HS-27A (cell line): ENCODE measurements around the gene IPO11.
A peak's percentile ranks its signal among the peaks of the same experiment; 100 is the strongest.

Experiments used
- DNase-seq: peaks from one replicate; pipeline ENCODE4 v3.0.0-alpha.2; 2012; ENCODE audit warnings: low read depth, missing footprints

The IPO11 gene

DNA sequence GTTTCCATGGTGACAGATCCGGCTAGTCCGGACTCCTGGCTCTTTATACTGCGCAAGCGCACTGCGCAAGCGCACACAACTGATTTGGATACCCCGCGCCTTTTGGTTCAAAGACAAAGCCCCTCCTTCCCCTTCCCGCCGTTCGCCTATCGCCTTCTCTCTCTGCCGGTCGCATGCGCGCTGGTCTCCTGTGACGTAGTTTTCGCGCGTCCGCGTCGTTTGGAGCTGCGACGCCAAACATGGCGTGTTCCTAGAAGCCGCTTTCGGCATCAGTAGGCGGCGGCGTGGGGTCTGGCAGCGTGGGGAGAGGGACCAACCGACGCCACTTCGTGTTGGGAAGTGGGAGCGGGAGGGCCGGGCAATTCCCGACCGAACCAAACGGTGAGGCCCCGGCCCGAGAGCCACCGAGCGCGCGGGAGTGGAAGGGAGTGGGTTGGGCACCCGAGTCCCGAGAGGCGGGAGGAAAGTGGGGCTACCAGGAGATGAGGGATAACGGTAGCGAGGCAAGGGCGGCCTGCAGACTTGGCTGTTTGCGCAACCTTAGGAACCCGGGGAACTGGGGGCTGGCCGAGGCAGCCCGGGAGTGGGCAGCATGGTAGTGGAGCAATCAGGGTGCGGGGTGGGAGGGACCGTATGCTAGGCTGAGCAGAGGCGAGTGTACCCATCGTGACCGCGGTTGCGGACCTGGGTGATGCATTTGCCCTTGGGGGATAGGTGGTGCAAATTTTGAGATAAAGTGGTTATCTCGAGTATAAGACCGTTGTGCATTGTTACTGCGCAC lies at the start of gene IPO11:
Gene IPO11 (plus strand): TSS at position 215 of the 781 bp plus-strand sequence. CDS start 24,517 bp downstream, outside the sequence.
- peak; percentile 84 for DNase-seq

DNA sequence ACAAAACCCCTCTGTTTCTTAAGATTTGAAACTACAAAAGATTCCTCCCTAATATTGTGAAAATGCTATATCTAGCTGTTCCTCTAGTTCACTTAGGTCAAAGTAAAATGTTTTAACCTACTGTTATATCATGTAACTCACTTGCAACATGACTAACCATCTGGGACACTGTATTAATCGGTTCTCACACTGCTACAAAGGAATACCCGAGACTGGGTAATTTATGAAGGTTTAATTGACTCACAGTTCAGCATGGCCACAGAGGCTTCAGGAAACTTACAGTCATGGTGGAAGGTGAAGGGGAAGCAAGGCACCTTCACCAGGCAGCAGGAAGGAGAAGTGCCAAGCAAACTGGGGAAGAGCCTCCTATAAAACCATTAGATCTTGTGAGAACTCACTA lies 43.5 kb upstream of the IPO11 start:
- no peak for DNase-seq

DNA sequence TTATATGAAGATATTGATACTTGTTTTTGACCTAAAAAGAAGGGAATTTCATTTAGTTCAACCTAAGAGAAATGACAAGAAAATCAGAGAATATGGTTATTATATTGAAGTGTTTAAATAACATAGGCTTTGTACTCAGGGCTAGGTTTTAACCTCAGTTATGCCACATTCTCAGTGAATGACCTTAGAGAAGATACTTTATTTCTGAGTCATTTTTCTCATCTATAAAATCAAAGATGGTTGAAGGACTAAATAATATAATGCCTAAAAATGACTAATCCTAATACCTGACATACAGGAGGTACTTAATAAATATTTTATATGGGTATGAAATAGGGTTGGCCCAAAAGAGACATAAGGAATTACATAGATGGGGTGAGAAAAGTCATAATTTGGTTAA lies 41.2 kb upstream of the IPO11 start:
- DNase-seq: no peak

DNA sequence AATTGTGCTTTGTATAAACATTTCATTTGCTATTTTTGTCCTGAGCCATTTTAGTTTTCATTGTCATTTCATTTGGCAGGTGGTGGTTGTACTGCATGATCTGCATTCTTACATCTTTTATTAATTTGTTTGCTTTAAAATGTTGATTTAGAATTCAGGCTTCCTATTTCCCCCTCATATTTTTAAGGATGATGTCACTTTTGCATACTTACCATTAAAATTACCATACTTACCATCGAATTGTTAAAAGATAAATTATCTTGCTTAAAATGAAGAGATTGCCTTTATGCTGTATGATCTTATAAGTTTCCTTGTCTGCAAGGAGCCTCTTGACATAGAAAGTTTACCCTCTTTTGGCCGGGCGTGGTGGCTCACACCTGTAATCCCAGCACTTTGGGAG lies 40.0 kb upstream of the IPO11 start:
- DNase-seq: no peak

DNA sequence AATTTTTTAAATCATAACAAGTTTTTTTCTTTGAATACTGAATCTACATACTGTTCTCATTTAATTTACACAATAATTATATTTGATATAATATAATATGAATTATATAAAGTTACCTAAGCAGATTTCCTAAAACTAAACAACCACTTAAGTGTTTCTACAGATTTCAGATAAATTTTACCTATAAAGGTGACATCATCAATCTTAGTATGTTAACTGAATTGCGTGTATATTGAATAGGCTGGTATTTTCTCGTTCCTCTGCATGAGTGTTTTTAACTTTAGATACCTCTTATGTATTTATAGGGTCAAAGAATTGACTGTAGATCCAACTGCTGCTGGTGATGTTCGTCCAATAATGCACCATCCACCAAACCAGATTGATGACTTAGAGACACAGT lies 39.2 kb upstream of the IPO11 start:
- no peak for DNase-seq

DNA sequence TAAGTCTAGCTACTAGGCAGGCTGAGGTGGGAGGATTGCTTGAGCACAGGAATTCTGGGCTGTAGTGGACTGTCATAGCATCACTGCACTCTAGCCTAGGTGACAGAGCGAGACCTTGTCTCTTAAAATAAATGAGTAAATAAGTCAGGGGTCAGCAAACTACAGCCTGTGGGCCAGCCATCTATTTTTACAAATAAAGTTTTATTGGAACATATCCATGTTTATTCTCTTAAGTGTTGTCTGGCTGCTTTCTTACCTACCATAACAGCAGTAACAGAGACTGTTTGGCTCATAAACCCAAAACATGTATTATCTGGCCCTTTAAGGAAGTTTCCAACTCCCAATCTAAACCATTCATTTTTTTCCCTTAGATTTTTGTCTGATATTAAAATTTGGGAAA lies 38.5 kb upstream of the IPO11 start:
- DNase-seq: no peak

DNA sequence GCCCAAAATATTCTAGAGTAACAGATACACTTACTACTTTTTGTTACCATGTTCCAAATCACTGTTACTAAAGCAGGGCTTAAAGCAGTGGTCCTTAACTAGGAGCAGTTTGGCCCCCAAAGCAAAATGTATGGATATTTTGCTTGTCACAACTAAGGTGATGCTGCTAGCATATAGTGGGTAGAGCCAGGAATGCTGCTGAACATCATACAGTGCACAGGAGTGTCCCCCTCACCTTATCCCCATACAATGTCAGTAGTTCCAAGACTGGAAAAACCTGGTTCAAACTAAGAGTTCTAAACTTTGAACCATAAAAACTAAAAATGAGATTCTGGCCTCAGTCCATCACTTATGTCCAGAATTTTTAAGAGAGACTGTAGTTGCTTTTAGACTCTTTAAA lies 36.9 kb upstream of the IPO11 start:
- no peak for DNase-seq

DNA sequence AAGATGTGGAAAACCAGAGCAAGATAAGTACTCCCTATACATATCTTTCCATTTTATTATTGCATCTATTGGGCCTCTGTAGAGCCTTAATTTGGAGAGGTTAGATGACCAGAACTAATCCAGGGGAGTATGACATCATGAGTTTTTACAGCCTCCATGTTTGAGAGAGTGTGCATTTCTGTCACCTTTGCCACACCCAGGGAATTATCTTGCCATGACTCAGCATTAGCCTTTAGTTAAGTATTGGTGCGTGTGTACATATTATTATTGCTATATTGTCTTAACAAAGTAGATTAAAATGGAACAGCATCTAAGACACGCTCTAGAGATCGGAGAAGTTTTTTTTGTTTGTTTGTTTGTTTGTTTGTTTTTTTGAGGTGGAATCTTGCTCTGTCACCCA lies 36.5 kb upstream of the IPO11 start:
- no peak for DNase-seq

DNA sequence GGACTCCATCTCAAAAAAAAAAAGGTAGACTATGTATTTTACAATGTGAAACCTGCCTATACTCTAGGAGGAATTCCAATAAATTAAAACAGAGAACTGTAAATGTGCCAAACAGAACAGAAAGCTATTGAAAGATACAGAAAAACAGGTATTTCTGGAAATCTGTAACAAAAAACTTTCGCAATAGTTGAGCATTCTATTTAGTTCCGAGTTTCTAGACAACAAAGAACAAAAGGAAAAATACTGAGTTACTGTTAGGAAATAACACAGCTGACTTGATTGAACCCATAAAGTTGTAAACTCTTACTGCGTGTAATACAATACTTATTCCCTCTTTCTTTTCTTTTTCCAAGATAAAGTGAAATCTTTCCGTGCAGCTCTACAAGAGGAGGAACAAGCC lies 27.4 kb upstream of the IPO11 start:
- no peak for DNase-seq

DNA sequence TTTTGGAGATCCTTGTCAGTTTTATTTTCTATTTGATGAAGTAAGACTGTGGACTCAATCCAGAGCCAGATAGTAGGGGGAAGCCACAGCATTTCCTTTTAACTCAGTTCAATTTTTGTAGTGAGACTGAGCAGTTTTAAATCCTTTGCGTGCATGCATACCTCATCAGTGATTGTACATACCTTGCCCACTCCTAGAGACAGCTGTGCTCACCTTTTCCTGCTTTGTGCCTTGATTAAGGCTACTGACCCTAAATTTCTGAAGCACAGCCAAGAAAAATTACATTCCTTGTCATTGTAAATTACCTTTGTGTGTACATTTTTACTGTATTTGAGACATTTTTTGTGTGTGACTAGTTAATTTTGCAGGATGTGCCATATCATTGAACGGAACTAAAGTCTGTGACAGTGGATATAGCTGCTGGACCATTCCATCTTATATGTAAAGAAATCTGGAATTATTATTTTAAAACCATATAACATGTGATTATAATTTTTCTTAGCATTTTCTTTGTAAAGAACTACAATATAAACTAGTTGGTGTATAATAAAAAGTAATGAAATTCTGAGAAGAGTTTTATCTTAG lies 26.7 kb upstream of the IPO11 start:
- DNase-seq: no peak

DNA sequence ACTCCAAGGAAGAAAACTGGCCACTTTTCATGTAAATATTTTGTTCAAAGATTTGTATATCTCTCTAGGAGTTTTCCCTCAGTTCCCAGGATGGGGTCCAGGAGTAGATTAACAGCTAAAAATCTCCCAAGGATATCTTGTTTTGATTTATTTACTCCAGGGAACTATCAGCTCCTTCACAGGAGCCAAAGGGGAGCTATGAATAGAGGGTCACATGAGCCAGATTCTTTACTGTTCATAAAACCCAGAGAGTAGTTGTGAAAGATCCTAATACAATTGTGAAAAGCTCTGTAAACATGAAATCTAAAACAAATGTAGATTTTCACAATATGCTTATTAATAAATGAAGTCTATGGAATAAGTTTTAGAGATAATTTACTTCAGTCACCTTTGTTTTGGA lies 25.7 kb upstream of the IPO11 start:
- no peak for DNase-seq

DNA sequence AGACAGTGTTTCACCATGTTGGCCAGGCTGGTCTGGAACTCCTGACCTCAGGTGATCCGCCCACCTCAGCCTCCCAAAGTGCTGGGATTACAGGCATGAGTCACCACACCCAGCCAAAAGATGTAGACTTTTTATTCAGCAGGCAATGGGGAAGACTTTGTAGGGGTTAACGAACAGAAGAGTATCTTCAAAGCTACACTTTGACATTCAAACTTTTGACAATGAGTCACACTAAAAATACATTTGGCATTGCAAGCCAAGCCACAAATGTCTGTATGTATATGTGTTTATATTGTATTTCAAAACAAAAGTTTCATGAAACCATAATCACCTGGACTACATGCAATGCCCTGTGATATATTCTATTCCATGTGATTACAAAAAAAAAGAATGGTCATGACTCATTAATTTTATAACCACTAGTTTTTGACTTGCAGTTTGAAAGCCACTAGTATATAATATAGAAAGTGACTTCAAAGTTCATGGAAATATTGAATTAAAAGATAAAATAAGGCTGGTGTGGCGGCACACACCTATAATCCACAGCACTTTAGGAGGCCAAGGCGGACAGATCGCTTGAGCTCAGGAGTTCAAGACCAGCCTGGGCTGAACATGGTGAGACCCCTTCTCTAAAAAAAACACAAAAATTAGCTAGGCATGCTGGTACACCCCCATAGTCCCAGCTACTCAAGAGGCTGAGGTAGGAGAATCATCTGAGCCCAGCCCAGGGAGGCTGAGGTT lies 17.2 kb upstream of the IPO11 start:
- DNase-seq: no peak

DNA sequence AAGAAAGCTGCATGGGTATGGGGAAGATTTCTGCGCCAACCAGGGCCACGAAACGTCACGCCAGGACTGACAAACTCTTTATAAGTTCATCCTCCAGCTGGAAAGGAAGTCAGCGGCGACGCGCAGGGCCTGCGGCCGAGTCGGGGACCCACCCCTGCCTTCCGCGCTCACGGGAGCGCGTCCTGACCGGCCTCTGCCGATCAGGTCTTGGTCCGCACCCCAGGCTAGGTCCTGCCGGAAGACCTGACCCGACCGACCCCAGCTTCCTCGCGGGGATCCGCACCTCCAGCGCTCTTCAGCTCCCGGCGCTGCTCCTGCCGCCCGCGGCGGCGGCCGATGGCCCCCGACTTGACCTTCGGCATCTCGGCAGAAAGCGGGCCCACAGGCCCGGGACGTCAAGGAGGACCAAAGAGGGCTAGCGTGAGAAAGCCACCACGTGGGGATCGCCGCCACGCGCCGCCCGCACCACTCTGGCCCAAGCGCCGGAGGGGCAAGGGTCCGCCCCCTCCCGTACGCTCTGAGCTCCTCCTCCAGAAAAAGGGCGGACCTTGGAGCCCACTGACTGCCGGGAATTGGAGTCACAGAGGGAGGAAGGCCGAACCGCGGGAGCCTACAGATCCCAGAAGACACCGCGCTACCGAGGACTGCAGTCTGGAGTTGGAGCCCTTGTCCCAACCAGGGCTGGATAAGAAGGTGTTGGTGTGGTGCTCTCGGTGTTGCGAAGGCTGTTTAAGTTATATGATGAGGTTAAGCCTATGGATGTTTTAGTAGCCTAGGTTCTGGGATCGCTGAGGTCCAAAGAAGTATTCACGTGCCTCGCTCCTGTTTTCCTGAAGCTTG lies 8.9 kb upstream of the IPO11 start, which contains the start of gene DIMT1:
Gene DIMT1 (minus strand): TSS at position 495 of the 840 bp plus-strand sequence. CDS start 133 bp downstream, at position 362.
- peak; percentile 59 for DNase-seq

DNA sequence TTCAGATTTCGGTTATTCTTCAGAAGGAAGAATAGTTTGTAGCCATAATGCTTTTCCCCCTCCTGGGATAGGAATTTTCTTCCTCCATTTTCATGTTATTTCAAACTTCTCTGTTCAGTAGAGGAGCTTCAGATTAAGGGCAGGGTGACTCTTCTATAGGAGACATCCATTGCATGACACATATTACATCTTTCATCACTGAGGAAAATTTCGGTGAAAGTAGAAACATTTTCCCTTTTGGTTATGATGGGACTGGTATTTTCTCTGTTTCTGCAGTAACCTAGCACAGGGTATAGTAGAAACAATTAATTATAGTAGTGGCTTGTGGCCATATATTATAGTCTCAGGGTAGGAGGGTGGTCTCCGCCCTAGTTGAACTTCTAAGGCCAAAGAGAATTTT lies 1.1 kb downstream of the IPO11 start:
- DNase-seq: no peak

DNA sequence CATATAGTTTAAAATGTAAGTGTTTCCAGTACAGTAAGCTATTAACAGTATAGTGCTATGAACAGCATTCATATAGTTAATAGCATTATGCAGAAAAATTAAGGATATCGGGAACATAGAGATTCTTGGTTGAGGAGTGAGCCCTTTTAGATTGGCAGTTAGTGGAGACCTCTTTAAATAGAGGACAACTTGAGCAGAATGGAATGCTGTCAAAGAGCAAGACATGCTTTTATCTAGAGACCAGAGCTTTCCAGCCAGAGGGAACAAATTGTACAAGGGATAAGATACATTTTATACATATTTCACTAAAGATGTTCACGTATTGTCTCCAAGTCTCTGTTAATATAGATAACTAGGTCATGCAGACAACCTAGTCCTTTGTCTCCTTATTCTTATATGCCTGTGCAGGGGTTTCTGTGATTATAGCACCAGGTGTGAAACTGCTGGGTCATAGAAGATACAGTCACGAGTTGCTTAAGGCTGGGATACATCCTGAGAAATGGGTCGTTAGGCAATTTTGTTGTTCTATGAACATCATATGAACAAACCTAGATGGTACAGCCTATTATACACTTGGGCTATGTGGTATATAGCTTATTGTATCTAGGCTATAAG lies 6.0 kb downstream of the IPO11 start:
- no peak for DNase-seq

DNA sequence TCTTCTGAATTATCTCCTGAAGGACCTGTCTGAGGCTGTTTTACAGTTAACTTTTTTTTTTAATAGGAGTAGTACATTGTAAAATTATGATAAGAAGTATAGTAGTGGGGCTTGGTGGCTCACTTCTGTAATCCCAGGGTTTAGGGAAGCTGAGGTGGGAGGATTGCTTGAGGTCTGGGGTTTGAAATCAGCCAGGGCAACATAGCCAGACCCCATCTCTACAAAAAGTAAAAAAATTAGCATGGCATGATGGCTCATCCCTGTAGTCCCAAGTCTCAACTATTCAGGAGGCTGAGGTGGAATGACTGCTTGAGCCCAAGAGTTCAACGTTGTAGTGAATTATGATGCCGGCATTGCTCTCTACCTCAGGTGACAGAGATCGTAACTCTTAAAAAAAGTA lies 7.0 kb downstream of the IPO11 start:
- DNase-seq: no peak

DNA sequence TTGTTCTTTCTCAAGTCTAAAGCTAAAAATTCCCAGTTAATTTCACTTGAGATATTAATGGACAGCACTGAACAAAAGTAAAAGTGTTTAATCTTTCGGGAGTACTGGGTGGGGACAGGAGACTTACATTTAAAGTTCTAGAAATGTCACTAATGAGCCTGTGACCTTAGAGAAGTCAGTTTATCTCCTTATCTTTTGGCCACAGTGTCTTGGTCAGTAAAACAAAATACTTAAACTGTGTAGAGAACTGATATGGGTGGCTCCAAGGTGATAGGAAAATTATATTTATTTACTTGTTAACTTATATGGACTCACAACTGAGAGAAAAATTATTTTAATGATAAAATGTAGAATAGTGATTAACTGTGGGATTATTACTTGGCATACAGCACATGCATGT lies 8.9 kb downstream of the IPO11 start:
- DNase-seq: no peak

DNA sequence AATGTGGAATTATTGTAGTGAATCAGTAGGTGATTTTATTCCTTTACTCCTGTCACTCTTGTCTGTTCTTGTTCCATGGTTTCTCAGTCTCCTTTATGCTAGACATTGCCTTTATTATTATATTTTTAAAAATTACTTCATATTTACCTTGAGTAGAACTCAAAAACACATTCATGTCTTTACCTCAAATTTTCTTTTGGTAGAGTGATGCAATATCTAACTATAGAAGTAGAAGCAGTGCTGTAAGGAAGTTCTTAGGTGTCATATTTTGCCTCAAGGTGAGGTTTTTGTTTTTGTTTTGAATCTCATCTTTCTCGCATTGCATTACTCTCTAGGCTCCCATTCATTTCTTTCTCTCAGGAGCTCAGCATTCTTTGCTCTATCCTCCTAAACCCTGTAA lies 12.2 kb downstream of the IPO11 start:
- no peak for DNase-seq

DNA sequence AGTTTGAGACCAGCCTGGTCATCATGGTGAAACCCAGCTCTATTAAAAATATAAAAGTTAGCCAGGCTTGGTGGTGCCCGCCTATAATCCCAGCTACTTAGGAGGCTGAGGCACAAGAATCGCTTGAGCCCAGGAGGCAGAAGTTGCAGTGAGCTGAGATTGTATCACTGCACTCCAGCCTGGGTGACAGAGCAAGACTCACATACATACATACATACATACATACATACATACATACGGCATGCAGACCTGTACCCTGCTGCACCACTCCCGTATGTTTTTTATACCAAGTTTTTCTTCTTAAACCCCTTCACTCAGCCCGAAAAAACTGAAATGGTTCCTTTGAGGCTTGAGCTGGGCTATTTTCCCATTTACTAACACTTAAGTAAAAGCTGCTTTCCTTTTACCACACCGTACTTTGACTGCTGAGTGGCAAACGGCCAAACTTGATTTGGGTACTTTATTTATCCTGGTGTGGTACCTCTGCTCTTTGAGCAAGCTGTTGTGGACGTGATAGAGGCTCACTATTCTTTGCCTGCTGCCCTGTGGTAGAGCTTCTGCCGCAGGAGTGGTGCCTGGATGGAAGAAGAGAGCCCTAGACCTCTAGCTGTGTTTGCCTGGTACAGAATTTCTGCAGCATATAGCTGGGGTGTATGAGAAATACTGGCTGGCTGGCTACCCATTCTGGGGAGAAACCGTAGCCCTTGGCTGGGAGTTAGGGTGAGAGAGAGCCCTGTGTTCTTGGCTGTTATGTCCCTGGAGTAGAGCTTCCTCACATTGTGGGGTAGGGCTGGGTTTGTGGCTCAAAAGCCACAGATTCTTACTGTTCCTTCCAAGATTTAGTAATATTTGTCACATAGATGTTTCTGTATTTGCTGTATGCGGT lies 19.4 kb downstream of the IPO11 start:
- no peak for DNase-seq

DNA sequence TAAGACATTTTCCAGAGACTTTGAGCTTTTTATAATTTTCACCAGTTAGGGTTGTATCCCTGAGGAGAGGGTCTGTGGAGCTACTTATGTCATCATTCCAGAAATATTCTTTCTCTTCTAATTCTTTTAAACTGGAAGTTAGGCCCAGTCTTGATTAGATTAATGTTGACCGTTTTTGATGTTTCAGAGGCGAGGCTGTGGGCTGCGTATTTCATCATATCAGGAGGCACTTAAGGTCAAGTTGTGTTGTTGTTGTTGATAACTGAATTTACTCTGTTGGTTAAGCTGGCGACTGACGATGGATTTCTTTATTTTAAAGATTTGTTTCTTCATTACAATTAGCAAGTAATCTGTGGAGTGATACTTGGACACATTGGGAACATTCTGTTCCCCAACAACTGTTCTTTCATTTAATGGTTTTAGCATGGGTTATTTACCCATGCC lies 20.1 kb downstream of the IPO11 start:
- no peak for DNase-seq

DNA sequence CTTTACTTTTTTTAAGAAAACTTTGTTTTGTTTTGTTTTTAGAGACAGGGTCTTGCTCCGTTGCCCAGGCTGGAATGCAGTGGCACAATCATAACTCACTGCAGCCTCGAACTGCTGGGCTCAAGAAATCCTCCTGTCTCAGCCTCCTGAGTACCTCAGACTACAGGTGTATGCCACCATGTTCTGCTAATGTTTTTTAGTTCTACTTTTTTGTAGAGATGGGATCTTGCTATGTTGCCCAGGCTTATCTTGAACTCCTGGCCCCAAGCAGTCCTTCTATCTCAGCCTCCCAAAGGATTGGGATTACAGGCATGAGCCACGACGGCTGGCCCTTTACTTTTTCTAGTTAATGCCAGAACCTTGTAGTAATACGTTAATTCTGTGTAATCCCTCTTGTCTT lies 36.0 kb downstream of the IPO11 start:
- no peak for DNase-seq
